Measurements from ENCODE around the gene CUX1.

The CUX1 gene

GRCh38 chr7:102248456-102249395, 431.3 kb downstream of the CUX1 start:
- DNase-seq (ENCODE audit: low spot score): no peak

GRCh38 chr7:102251531-102252365, 434.3 kb downstream of the CUX1 start:
- DNase-seq (ENCODE audit: low spot score): no peak

GRCh38 chr7:102252366-102252982, 435.0 kb downstream of the CUX1 start:
- DNase-seq (ENCODE audit: low spot score): no peak

GRCh38 chr7:102253066-102253972, 435.9 kb downstream of the CUX1 start:
- DNase-seq (ENCODE audit: low spot score): no peak

- DNase-seq (ENCODE audit: low spot score): no peak
These were observed 436.5 kb downstream of the CUX1 start for GRCh38 chr7:102253973-102254370.

GRCh38 chr7:102254521-102254920, 437.1 kb downstream of the CUX1 start:
- no peak for DNase-seq (ENCODE audit: low spot score)

GRCh38 chr7:102255501-102255900, 438.1 kb downstream of the CUX1 start:
- DNase-seq (ENCODE audit: low spot score): no peak

- no peak for DNase-seq (ENCODE audit: low spot score)
These were observed 438.5 kb downstream of the CUX1 start for GRCh38 chr7:102255916-102256315.

- DNase-seq (ENCODE audit: low spot score): no peak
These were observed 440.8 kb downstream of the CUX1 start for GRCh38 chr7:102258073-102258748.

- no peak for DNase-seq (ENCODE audit: low spot score)
These were observed 441.3 kb downstream of the CUX1 start for GRCh38 chr7:102258749-102259107.

GRCh38 chr7:102260856-102261255, 443.4 kb downstream of the CUX1 start:
- no peak for DNase-seq (ENCODE audit: low spot score)

- no peak for DNase-seq (ENCODE audit: low spot score)
These were observed 444.0 kb downstream of the CUX1 start for GRCh38 chr7:102261451-102261850.

GRCh38 chr7:102262546-102262945, 445.1 kb downstream of the CUX1 start:
- DNase-seq (ENCODE audit: low spot score): no peak

GRCh38 chr7:102264367-102264891, 447.0 kb downstream of the CUX1 start:
- no peak for DNase-seq (ENCODE audit: low spot score)

- no peak for DNase-seq (ENCODE audit: low spot score)
These were observed 449.1 kb downstream of the CUX1 start for GRCh38 chr7:102266541-102266940.

GRCh38 chr7:102268635-102269034, 451.2 kb downstream of the CUX1 start:
- DNase-seq (ENCODE audit: low spot score): no peak

- no peak for DNase-seq (ENCODE audit: low spot score)
These were observed 452.9 kb downstream of the CUX1 start for GRCh38 chr7:102270178-102270887.

- DNase-seq (ENCODE audit: low spot score): no peak
These were observed 453.9 kb downstream of the CUX1 start for GRCh38 chr7:102271158-102271798.

Data from germinal center (tissue), 1 donor.